HG03066 (cell line): ENCODE data around the gene SYT1.

Experiments used
- ATAC-seq: cut with Tn5 transposase; IDR thresholded peaks from one replicate; pipeline ENCODE4 v1.9.1; 2021; ENCODE audit warnings: low read depth; ENCODE audit not compliant: unreplicated experiment

The SYT1 gene

GRCh38 chr12:79267580-79267979 lies 403.0 kb downstream of the SYT1 start:
- ATAC-seq, result no peak

- no peak for ATAC-seq
Observed at GRCh38 chr12:79274501-79275064, 410.0 kb downstream of the SYT1 start.

- ATAC-seq, result no peak
Observed at GRCh38 chr12:79275631-79276030, 411.1 kb downstream of the SYT1 start.

GRCh38 chr12:79283364-79283763 lies 418.8 kb downstream of the SYT1 start:
- no peak for ATAC-seq

GRCh38 chr12:79288911-79289310 lies 424.3 kb downstream of the SYT1 start:
- no peak for ATAC-seq

- ATAC-seq, result no peak
Observed at GRCh38 chr12:79291711-79292110, 427.1 kb downstream of the SYT1 start.

GRCh38 chr12:79294590-79294989 lies 430.0 kb downstream of the SYT1 start:
- ATAC-seq, result no peak

- ATAC-seq, result no peak
Observed at GRCh38 chr12:79295572-79295971, 431.0 kb downstream of the SYT1 start.

- ATAC-seq, result no peak
Observed at GRCh38 chr12:79296133-79296532, 431.6 kb downstream of the SYT1 start.

GRCh38 chr12:79296871-79297270 lies 432.3 kb downstream of the SYT1 start:
- ATAC-seq, result no peak

GRCh38 chr12:79298506-79298905 lies 433.9 kb downstream of the SYT1 start:
- no peak for ATAC-seq

GRCh38 chr12:79299447-79300198 lies 435.0 kb downstream of the SYT1 start:
- no peak for ATAC-seq

- no peak for ATAC-seq
Observed at GRCh38 chr12:79300199-79300568, 435.6 kb downstream of the SYT1 start.

GRCh38 chr12:79301181-79301580 lies 436.6 kb downstream of the SYT1 start:
- no peak for ATAC-seq

GRCh38 chr12:79302162-79302814 lies 437.7 kb downstream of the SYT1 start:
- no peak for ATAC-seq

- no peak for ATAC-seq
Observed at GRCh38 chr12:79307340-79307739, 442.8 kb downstream of the SYT1 start.

GRCh38 chr12:79309039-79309438 lies 444.5 kb downstream of the SYT1 start:
- ATAC-seq, result no peak

GRCh38 chr12:79317179-79317847 lies 452.7 kb downstream of the SYT1 start:
- ATAC-seq, result no peak

GRCh38 chr12:79322905-79323304 lies 458.3 kb downstream of the SYT1 start:
- ATAC-seq, result no peak

- no peak for ATAC-seq
Observed at GRCh38 chr12:79324571-79324970, 460.0 kb downstream of the SYT1 start.

GRCh38 chr12:79326222-79326621 lies 461.6 kb downstream of the SYT1 start:
- ATAC-seq, result no peak
